NCI-H128 (cell line): Measurements from ENCODE around the gene PBRM1.

Source experiments
- DNase-seq: peaks from one replicate; lab custom pipeline; 2025; ENCODE audit not compliant: unreplicated experiment; lab: John Stamatoyannopoulos, UW

PBRM1 gene

DNA sequence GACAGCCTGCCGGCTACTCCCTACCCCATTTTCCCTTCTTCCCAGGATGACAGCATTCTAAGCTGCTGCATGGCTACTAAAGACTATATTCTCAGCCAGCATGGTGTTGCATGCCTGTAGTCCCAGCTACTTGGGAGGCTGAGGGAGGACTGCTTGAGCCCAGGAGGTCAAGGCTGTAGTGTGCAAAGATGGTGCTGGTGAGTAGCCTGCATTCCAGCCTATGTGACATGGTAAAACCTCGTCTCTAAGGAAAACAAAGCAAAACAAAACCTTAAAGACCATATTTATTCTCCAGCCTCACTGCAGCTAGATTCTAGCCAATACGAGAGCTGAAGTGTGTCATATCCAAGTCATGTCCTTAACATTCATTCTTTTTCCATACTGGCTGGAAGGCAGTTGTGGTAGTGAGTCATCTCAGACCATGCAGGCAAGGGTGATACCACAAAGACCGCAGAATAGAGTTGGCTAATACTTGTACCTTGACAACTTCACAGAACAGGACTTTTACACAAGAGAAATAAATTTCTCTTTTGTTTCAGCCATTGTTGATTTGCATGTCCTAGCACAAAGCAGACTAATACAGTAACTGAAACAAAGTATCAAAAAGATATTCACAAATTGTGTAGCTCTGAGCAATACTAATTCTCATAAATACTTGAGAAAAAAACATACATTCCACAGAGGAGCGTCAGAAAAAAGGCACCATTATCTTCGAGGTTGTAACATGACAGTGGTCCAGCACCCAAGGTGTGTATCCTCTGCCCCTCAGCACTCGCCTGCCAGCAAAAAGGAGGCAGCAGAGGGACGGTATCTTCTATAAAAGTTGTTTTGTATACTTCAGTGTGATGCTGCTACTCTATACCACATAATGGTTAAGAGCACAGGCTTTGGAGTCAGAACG, 14.8 kb downstream of the PBRM1 start:
- DNase-seq, result no peak

DNA sequence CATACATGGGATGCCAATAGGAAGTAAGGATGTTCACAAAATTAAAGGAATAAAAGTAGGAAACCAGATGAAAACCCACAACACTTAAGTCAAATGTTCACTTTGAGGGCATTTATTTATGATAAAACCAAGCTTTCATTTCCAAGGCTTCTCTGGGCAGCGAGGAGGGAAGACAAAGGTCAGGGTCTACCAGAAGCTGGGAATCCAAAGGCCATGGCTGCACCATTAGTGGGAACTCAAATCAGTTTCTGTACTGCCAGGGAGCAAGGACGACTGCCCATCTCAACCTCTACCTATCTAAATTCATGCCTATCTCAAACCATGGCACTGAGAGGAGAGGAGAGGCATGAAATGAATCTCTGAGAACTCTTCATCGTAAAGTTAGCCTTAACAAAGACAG, 22.6 kb downstream of the PBRM1 start:
- DNase-seq, result no peak

DNA sequence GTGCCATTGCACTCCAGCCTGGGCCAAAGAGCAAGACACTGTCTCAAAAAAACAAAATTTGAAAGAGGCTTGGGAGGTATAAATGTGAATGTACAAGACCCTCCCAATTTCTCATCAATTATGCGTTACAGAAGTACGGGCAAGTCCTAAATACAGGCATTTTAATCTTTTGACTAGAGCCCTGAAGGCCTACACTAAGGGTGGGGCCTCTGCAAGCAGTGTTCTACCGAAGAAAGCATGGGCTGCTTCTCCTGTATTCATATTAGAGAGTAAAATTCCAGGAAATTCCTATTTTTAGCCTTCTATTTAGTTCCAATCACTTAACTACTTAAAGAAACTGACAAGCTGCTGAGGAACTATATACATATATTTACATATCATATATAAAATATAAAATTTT, 25.7 kb downstream of the PBRM1 start:
- DNase-seq, result no peak

DNA sequence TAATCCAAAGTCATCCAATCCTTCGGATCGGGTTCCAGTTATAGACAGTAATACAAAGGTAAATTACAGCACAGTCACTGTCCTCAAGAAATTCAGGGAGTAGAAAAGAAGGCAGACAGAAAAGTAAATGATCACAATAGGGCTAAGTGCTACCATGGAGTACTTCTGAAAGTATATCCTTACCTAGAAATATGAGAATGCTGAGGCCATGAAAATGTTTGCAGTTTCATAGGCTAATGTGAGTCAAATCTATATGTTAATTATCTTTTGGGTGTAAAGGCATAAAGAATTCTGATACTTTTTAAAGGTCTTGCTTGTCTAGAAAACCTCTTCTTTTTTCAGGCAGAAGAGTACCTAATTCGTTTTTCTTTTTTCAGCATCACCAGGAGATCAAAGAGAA, 29.8 kb downstream of the PBRM1 start:
- DNase-seq, result no peak

DNA sequence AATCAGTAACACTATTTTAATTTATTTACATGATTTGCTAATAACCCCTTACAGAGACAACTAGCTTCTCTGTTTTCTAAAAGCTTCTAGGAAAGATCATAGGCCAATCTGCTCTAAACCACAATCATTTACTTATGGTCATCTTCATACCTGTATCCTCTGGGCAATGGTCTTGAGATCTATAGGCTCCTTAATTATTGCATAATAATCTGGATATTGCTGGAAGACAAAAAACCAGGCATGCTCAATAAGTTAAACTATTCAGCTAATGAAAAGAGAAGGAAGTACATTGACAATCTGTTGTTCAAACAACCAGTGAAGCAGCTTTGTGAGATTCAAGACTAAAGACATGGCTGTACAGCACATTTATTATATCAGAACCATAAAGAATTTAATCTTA, 34.1 kb downstream of the PBRM1 start:
- no peak for DNase-seq

DNA sequence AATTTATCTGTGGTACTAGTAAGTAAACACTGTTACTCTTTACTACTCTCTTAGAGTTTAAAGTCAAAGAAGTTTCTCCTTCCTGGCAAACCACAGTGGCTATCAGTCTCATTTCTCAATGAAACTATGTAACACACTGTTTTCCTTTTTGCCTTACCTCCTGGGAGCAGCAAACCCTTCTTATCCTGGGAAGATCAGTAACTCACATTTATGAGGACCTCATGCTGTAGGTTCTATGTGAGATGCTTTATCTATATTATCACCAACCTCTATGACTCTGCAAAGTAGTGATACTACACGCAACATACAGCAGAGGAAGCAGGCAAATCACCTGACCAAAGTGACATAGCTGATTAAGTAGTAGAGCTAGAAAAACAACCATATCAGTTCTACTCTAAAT, 35.3 kb downstream of the PBRM1 start:
- no peak for DNase-seq

DNA sequence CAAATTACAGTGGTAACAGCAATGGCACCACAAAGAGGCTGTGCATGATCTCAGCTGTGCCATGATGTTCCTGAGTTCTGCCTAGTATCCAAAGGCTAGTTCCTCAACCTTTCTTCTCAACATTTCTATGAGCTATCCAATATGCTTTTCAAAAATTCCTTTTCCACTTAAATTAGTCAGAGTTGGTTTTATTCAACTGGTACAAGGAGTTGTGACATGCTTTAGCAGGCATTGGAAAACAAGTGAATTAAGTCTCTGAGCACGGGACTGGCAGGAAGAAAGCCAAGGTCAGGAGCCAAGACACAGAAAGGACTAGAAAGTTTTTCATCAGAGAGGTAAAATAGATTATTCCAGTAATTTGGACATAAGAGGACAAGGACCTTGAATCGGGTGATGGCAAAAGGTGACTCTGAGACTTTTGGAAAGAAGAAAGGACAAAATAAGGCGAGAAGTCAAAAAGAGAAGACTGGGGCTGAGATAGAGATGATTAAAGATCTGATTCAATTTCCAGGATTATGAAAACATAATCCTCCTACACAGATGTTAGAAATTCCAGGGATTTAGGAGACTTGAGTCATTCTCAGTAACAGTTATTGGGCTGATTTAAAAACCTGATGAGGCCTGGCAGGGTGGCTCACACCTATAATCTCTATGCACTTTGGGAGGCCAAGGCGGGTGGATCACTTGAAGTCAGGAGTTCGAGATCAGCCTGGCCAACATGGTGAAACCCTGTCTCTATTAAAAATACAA, 36.1 kb downstream of the PBRM1 start:
- no peak for DNase-seq

DNA sequence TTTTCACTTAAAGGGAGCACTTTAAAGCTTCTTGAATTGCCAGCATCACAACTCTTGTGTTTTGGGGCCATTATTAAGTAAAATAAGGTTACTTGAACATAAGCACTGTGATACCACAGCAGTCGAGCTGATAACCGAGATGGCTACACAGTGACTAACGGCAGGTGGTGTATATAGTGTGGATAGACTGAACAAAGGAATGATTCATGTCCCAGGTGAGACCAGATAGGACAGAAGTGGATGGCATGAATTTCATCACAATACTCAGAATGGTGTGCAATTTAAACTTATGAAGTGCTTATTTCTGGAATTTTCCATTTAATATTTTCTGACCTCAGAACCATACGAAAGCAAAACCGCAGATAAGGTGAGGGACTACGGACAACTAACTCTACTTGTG, 40.2 kb downstream of the PBRM1 start:
- no peak for DNase-seq

DNA sequence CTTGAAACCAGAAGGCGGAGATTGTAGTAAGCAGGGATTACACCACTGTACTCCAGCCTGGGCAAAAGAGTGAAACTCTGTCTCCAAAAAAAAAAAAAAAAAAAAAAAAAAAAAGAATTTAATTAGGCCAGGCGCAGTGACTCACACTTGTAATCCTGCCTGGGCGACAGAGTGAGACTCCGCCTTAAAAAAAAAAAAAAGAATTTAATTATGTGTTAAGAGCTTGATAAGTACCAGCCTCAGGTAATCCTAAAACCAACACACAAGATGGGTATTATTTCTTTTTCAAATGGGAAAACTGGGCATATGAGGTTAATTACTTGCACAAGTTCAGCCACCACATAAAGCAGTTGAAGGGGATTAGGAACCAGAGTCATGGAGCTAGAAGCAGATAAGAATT, 49.0 kb downstream of the PBRM1 start:
- DNase-seq, result no peak

DNA sequence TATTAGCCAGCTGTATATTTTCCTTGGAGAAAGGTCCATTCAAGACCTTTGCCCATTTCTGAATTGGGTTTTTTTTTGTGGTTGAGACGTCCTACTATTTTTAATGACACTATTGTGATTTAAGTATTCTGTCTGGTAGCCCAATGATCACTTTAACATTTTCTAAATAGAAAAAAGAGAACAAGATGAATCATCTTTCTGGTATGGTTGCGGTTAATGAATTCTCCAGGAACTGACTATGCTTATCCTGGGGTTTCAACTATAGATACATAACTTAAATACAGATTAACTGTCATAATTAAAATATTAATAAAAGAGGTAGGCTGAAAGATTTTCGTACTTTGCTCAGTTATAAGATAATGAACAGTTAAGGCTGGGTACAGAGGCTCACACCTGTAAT, 51.9 kb downstream of the PBRM1 start:
- no peak for DNase-seq

DNA sequence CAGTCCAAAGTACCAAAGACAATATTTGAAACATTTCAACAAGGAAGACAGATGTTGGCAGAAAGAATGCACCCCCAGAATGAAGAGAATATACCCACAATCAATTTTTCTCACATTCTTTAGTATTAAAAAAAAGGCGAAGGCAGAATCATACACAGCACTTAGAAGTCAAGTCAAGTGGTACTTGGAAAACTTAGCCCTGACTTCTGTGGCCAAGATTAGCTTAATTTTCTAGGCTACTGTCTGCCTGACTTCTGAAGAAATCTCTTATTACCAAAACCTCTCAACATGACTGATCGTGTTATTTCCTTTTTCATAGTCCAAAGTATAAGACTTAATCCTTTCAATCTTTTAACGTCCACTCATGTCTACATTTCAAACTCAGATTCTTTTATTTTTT, 60.7 kb downstream of the PBRM1 start:
- no peak for DNase-seq

DNA sequence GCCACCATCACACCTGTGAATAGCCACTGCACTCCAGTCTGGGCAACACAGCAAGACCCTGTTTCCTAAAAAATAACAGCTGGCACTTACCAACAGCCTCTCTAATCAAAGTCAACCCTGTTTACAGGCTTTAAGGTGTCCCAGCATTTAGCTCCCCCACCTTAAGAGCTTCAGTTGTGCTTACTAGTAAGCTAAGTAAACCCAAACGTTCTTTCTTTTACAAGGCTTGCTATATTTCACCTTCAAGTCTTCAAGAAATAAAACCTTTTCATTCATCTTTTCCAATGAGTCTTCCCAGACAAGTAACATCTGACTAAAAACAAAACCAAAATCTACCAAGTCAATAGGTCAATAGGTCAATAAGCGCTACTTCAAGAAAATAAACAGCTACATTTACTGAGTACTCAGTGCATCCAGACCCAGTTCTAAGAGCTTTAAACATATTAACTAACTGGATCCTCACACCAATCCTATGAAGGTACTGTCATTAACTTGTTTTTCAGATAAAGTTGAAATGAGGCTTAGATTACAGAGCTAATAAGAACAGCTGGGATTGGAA, 62.4 kb downstream of the PBRM1 start:
- DNase-seq, result no peak

DNA sequence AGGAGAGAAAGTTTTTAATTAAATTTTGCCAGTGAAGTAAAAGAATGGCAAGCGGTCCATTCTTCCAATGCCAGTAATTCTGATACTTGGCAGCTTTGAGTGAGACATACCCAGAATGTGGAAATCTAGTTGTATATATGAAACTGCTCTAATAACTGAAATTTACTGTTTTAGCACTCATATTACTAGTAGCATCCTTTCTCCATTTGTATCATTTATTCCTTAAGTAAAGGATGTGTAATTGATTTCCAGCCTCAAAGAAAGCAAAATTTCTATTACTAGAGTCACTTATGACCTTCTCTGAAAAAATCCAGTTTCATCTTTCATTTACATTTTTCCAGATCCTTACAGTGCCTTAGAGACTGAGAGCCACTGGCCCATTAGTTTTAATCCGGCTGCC, 65.1 kb downstream of the PBRM1 start:
- no peak for DNase-seq

DNA sequence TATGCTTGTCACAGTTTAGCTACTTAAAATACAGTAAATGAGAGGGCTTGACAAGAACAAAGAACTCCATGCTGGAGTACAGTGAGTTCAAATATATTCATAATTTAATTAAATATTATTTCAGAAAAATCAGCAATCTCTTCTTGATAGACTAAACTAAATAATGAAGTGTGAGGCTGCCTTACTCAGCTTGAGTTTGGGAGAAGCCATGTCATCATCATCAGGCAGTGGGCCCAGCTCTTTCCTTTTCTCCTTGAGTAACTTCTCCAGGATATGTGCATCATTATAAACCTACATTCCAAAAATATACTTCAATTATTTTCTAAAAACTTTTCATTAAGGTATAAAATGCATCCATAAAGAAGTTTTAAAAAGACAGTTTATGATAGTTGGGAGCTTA, 70.5 kb downstream of the PBRM1 start:
- no peak for DNase-seq

DNA sequence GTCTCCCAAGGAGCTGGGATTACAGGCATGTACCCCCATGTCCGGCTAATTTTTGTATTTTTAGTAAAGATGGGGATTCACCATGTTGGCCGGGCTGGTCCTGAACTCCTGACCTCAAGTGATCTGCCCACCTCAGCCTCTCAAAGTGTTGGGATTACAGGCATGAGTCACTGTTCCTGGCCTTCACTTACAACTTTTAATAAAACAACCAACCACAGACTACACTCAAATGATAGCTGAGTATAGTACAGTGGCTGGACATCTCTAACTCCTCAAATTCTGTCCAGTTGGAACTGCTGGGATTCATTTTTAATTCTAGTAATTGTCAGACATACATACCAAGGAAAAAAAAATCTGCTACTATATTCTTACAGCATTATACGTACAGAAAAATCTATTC, 71.0 kb downstream of the PBRM1 start:
- DNase-seq, result no peak

DNA sequence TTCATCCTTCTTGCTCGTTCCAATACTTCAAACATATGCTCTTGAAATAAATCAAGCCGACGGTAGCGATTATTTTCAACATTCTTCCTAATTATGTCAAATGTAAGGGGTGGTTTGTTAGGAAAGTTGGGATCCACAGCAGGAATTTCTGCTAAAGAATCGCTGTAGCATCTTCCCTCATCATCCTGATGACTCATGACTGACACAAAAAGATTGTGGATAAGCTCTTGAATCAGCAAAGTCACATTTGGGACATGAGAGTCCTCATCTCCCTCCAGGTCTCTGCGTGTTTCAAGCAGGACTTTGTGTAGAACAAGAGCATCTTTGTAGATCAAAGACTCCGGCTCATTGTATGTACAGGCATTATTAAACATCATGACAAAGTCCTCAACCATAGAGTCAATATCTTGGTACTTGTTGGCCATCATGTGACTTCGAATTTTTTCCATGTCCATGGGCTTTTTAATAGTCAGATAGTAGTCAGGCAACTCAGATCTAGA, 76.3 kb downstream of the PBRM1 start:
- no peak for DNase-seq

DNA sequence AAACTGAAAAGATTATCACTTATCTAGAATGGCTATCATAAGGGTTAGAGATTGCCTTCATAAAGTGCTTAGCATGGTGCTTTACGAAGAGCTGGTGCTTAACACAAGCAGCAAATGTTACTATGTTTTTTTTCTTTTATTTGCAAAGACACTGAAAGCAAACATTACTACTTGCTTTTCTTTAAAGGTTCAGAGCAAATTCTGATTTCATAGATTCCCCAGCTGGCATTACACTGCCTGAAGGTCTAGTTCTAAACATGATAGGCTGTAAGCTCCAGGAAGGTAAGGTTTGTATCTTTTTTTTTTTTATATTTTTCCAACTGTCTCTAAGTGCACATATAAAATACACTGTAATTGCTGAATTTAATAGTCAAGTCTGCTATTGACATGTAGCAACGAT, 77.4 kb downstream of the PBRM1 start:
- no peak for DNase-seq

DNA sequence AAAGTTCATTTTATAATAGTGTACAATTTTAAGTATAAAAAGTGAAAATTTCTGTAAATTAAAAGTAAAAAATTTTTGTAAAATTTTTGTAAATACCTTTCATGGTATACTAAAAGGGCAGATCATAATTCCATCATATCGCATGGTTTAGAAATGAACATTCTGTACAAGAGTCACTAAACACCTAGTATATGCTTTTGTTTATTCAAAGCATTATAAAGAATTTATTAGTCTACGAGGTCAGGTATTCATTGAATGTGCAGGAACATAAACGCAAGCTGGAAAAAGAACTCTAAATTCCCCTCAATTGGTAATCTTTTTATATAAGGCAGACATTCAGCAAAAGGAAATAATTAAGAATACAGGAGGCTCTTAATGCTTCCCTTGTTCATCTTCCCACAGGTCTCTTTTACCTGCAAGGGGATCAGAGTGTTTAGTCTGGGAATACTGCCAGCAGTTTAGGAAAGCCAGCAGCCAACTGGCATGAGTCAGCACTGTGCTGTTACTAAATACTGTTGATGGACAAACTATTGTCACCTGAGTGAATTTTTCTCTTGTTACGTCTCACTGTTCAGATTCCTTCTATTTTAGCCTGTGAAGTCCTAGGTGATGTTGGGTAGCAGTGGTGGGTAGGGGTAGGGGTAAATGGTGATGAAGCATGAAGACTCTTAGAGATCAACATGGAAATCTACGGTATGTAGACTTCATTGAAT, 79.2 kb downstream of the PBRM1 start:
- DNase-seq, result peak; percentile 52

DNA sequence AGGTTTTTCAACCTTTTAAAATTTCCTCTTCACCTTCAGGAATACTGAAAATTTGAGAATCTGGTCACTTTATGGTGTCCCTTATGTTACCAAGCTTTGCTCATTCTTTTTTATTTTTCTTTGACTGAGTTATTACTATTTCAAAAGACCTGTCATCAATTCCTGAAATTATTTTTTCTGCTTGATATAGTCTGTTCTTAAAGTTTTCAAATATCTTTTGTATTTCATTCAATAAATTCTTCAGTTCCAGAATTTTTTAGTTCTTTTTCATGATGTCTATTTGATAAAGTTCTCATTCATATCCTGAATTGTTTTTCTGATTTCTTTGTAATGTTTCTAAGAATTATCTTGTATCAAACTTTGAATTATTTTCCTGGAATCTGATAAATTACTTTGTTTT, 85.5 kb downstream of the PBRM1 start:
- DNase-seq, result no peak

DNA sequence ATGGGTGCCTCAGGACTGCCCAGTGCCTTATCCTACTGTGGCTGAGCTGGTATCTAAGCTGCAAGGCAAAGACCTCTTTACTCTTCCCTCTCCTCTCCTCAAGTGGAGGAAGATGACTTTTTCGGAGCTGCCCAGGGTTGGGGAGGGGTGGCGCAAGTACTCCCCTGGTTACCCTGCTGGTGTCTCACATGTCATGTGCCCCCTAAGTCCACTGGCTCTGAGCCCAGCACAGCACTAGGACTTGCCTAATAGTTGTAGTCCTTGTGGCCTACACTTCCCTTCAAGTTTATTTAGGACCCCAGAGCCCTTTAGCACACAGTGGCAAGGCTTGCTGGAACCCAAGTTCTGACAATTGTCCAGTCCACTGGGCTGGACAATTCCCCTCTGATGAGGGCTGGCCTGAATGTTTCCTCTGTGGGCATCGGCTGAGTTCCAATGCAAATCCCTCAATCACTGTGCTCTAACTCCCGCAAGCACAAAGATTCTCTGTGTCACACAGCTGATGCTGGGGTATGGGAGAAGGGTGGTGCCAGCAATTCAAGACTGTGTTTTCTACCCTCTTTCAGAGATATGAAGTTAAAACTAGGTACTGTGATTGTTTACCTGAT, 89.0 kb downstream of the PBRM1 start:
- no peak for DNase-seq

DNA sequence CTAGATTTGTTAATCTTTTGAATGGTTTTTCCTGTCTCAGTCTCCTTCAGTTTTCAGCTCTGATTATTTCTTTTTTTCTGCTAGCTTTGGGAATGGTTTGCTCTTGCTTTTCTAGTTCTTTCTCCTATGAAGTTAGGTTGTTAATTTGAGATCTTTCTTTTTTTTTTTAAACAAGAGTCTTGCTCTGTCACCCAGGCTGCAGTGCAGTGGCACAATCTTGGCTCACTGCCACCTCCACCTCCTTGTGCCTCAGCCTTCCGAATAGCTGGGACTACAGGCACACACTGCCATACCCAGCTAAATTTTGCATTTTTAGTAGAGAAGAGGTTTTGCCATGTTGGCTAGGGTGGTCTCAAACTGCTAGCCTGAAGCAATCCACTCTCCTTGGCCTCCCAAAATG, 92.6 kb downstream of the PBRM1 start:
- no peak for DNase-seq
